ENCODE measurements around the gene STARD4. TPM values are rescaled to one million over a fixed set of nuclear protein-coding genes. Genes with fewer than 3 reads are reported as not detected.

Gene STARD4
- total RNA-seq, 2 experiments from 2014 or later, result 132 TPM

- ChIA-PET CTCF (interaction anchor here (0.8 to 1.2 kb wide), 2 partner anchors 128 to 307 kb away, joined by 3 read pairs; no protein-coding TSS in a partner anchor), POLR2A (no interaction called here)
- Mint-ChIP-seq H3K27me3 (no peaks in the 10 kb centered on the region), H3K4me1 (ENCODE audit: low read depth) (peaks cover 22% of the 10 kb centered on the region), H3K27ac (peak overlapping the region; percentile 37), H3K4me3 (no peak overlapping the region), H3K9me3 (peaks cover 14% of the 10 kb centered on the region), H3K36me3 (ENCODE audit: low read depth) (peaks cover 55% of the 10 kb centered on the region)
- ATAC-seq, result no peak
- intact Hi-C loops (cut with micrococcal nuclease), result no loop called here
- TF ChIP-seq CTCF (IDR thresholded peaks at IDR 0.05), result no peak
- DNase-seq, result no peak
These were observed 50.4 kb downstream of the STARD4 start for GRCh38 chr5:111461934-111462333.

- CTCF ChIA-PET, result interaction anchor here (0.8 to 1.2 kb wide), 2 partner anchors 128 to 302 kb away, joined by 3 read pairs; no protein-coding TSS in a partner anchor
- intact Hi-C loops (cut with micrococcal nuclease), result no loop called here
- Mint-ChIP-seq H3K36me3 (ENCODE audit: low read depth) (peaks cover 53% of the 10 kb centered on the region), H3K4me1 (ENCODE audit: low read depth) (peaks cover 22% of the 10 kb centered on the region), H3K4me3 (no peak overlapping the region), H3K27ac (peak overlapping the region; percentile 35), H3K9me3 (peaks cover 11% of the 10 kb centered on the region), H3K27me3 (no peaks in the 10 kb centered on the region)
- DNase-seq (no peak), ATAC-seq (no peak)
- no peak for TF ChIP-seq CTCF (IDR thresholded peaks at IDR 0.05)
- POLR2A ChIA-PET, result no interaction called here
These were observed 51.1 kb downstream of the STARD4 start for GRCh38 chr5:111461255-111461671.

- Mint-ChIP-seq H3K9me3 (no peaks in the 10 kb centered on the region), H3K27me3 (no peaks in the 10 kb centered on the region), H3K27ac (no peak overlapping the region), H3K36me3 (ENCODE audit: low read depth) (peaks cover 45% of the 10 kb centered on the region), H3K4me1 (ENCODE audit: low read depth) (peaks cover 20% of the 10 kb centered on the region), H3K4me3 (no peak overlapping the region)
- DNase-seq (no peak), ATAC-seq (no peak)
- intact Hi-C loops (cut with micrococcal nuclease), result no loop called here
- ChIA-PET CTCF (no interaction called here), POLR2A (no interaction called here)
- no peak for TF ChIP-seq CTCF (IDR thresholded peaks at IDR 0.05)
These were observed 57.6 kb downstream of the STARD4 start for GRCh38 chr5:111454776-111455175.

GRCh38 chr5:111454198-111454622, 58.1 kb downstream of the STARD4 start:
- Mint-ChIP-seq H3K9me3 (no peaks in the 10 kb centered on the region), H3K4me3 (no peak overlapping the region), H3K27me3 (no peaks in the 10 kb centered on the region), H3K36me3 (ENCODE audit: low read depth) (peaks cover 45% of the 10 kb centered on the region), H3K27ac (no peak overlapping the region), H3K4me1 (ENCODE audit: low read depth) (peaks cover 17% of the 10 kb centered on the region)
- ChIA-PET POLR2A (no interaction called here), CTCF (interaction anchor here (1.5 kb wide), 1 partner anchor 77 kb away, joined by 5 read pairs; no protein-coding TSS in a partner anchor)
- intact Hi-C loops (cut with micrococcal nuclease), result no loop called here
- no peak for DNase-seq
- no peak for TF ChIP-seq CTCF (IDR thresholded peaks at IDR 0.05)
- ATAC-seq, result no peak

GRCh38 chr5:111453747-111454146, 58.6 kb downstream of the STARD4 start:
- intact Hi-C loops (cut with micrococcal nuclease), result no loop called here
- CTCF ChIA-PET, result interaction anchor here (1.5 kb wide), 1 partner anchor 78 kb away, joined by 5 read pairs; no protein-coding TSS in a partner anchor
- H3K27ac Mint-ChIP-seq, result peak overlapping the region; percentile 2
- no peaks in the 10 kb centered on the region for H3K27me3 Mint-ChIP-seq
- H3K36me3 Mint-ChIP-seq (ENCODE audit: low read depth), result peaks cover 41% of the 10 kb centered on the region
- DNase-seq, result no peak
- H3K9me3 Mint-ChIP-seq, result no peaks in the 10 kb centered on the region
- no peak overlapping the region for H3K4me3 Mint-ChIP-seq
- ATAC-seq, result no peak
- peaks cover 16% of the 10 kb centered on the region for H3K4me1 Mint-ChIP-seq (ENCODE audit: low read depth)
- TF ChIP-seq CTCF (IDR thresholded peaks at IDR 0.05), result no peak
- POLR2A ChIA-PET, result no interaction called here
